ENCODE results near the gene MYO16.

DNA sequence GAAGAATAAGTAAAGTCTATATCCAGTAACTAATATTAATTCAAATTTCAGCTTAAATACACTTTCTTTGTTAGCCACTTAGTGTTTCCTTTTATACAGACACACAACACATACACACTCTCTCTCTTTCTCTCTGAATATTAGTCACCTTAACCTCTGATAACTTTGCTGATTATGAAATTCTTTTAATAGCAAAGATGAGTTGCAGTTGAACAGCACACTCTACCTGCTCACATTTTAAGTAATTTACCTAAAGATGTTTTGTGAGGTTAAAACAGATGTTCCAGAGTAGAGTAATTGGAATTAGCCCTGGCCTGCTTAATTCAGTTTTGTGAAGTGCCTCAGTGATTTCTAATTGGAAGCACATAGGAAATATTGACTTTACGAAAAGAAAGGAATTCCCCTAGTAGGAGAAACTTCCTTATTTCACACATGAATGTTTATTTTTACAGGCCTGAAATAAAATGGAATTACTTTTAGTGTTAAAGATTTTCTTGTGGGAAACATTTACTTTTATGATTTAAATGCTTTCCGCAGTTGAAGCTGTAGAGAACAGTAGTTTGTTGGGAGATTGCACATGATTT lies 184.3 kb downstream of the MYO16 start:
- TF ChIP-seq, protein P1, sequence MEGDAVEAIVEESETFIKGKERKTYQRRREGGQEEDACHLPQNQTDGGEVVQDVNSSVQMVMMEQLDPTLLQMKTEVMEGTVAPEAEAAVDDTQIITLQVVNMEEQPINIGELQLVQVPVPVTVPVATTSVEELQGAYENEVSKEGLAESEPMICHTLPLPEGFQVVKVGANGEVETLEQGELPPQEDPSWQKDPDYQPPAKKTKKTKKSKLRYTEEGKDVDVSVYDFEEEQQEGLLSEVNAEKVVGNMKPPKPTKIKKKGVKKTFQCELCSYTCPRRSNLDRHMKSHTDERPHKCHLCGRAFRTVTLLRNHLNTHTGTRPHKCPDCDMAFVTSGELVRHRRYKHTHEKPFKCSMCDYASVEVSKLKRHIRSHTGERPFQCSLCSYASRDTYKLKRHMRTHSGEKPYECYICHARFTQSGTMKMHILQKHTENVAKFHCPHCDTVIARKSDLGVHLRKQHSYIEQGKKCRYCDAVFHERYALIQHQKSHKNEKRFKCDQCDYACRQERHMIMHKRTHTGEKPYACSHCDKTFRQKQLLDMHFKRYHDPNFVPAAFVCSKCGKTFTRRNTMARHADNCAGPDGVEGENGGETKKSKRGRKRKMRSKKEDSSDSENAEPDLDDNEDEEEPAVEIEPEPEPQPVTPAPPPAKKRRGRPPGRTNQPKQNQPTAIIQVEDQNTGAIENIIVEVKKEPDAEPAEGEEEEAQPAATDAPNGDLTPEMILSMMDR (IDR thresholded peaks at IDR 0.05) = no peak
- TF ChIP-seq POLR2A (IDR thresholded peaks at IDR 0.05) = no peak
- no peak for TF ChIP-seq POLR2AphosphoS5 (IDR thresholded peaks at IDR 0.05)

Measured in breast epithelium (tissue), 3 donors.